HEK293 (cell line): ENCODE results near the gene HTT.
A peak's percentile ranks its signal among the peaks of the same experiment; 100 is the strongest.

Source experiments
- CTCF ChIA-PET: fragments of 350-600 bp; formaldehyde crosslinking; extraction: SDS; loops from one replicate; lab custom pipeline; 2021; ENCODE audit warnings: antibody characterized with exemption; lab: Yijun Ruan, JAX
- POLR2A ChIA-PET: fragments of 300-600 bp; formaldehyde crosslinking; extraction: SDS; loops from one replicate; lab custom pipeline; 2020; ENCODE audit warnings: antibody characterized with exemption, inconsistent platforms; lab: Yijun Ruan, JAX
- H3K27ac ChIP-seq: fragments of 200-500 bp; sonication (Bioruptor generic); 2 replicates; pipeline ENCODE4 v1.5.1; 2014; ENCODE audit warnings: low read depth, low read length, control low read depth, inconsistent platforms; ENCODE audit errors: extremely low read depth
- H3K36me3 ChIP-seq, 2 experiments: fragments of 200-500 bp in 1 of 2; sonication (Bioruptor generic) in 1 of 2; 1 replicate in 1 of 2; 2 replicates in 1 of 2; pipeline ENCODE4 v1.5.1; 2014 to 2017; ENCODE audit warnings: inconsistent platforms in 2 of 2, low read length in 2 of 2; ENCODE audit not compliant: control insufficient read depth in 2 of 2, insufficient read depth in 1 of 2
- H3K4me1 ChIP-seq: fragments of 200-500 bp; sonication (Bioruptor generic); 2 replicates; pipeline ENCODE4 v1.5.1; 2014; ENCODE audit warnings: mild to moderate bottlenecking, low read length, inconsistent platforms; ENCODE audit not compliant: control insufficient read depth, insufficient read depth
- H3K4me3 ChIP-seq: 2 replicates; pipeline ENCODE4 v1.5.1; 2011; ENCODE audit warnings: low read depth, mild to moderate bottlenecking, control low read depth, low read length, moderate library complexity
- H3K9me3 ChIP-seq: fragments of 200-500 bp; sonication (Bioruptor generic); 2 replicates; pipeline ENCODE4 v1.5.1; 2014; ENCODE audit warnings: low read depth, low read length, inconsistent platforms; ENCODE audit not compliant: control insufficient read depth, insufficient read depth
- BCL11A ChIP-seq: fragments of 450-650 bp; formaldehyde crosslinking; IDR thresholded peaks from 2 replicates; pipeline ENCODE4 v1.5.1; 2016; ENCODE audit warnings: low read depth, missing biosample characterization, missing genetic modification characterization
- CTCF ChIP-seq: fragments of 450-650 bp; formaldehyde crosslinking; IDR thresholded peaks from 2 replicates; pipeline ENCODE4 v1.5.1; 2016; ENCODE audit warnings: missing biosample characterization, missing genetic modification characterization
- EGR2 ChIP-seq: fragments of 450-650 bp; formaldehyde crosslinking; IDR thresholded peaks from 2 replicates; pipeline ENCODE4 v1.5.1; 2016; ENCODE audit warnings: low read depth, missing biosample characterization, missing genetic modification characterization
- GLI4 ChIP-seq: fragments of 450-650 bp; formaldehyde crosslinking; IDR thresholded peaks from 2 replicates; pipeline ENCODE4 v1.5.1; 2016; ENCODE audit warnings: missing biosample characterization, missing genetic modification characterization
- GLIS1 ChIP-seq: fragments of 450-650 bp; formaldehyde crosslinking; IDR thresholded peaks from 2 replicates; pipeline ENCODE4 v1.5.1; 2016; ENCODE audit warnings: missing biosample characterization, missing genetic modification characterization
- GLIS2 ChIP-seq: fragments of 450-650 bp; formaldehyde crosslinking; IDR thresholded peaks from 2 replicates; pipeline ENCODE4 v1.5.1; 2016; ENCODE audit warnings: missing biosample characterization, missing genetic modification characterization
- KLF1 ChIP-seq: fragments of 450-650 bp; formaldehyde crosslinking; IDR thresholded peaks from 2 replicates; pipeline ENCODE4 v1.5.1; 2016; ENCODE audit warnings: missing biosample characterization, missing genetic modification characterization
- KLF10 ChIP-seq: fragments of 450-650 bp; IDR thresholded peaks from 2 replicates; pipeline ENCODE4 v1.5.1; 2018; ENCODE audit warnings: missing biosample characterization, mild to moderate bottlenecking, missing genetic modification characterization
- KLF16 ChIP-seq: fragments of 450-650 bp; formaldehyde crosslinking; IDR thresholded peaks from 2 replicates; pipeline ENCODE4 v1.5.1; 2017; ENCODE audit warnings: missing biosample characterization, missing genetic modification characterization
- KLF8 ChIP-seq: fragments of 450-650 bp; formaldehyde crosslinking; IDR thresholded peaks from 2 replicates; pipeline ENCODE4 v1.5.1; 2016; ENCODE audit warnings: missing biosample characterization, missing genetic modification characterization
- KLF9 ChIP-seq: fragments of 450-650 bp; formaldehyde crosslinking; IDR thresholded peaks from 2 replicates; pipeline ENCODE4 v1.5.1; 2016; ENCODE audit warnings: missing biosample characterization, missing genetic modification characterization, low read depth
- OVOL3 ChIP-seq: fragments of 450-650 bp; formaldehyde crosslinking; IDR thresholded peaks from 2 replicates; pipeline ENCODE4 v1.5.1; 2016; ENCODE audit warnings: missing biosample characterization, missing genetic modification characterization
- PBX3 ChIP-seq: sonication (generic); formaldehyde crosslinking; IDR thresholded peaks from 2 replicates; pipeline ENCODE4 v1.8.1; 2022; ENCODE audit warnings: mild to moderate bottlenecking, moderate library complexity, missing genetic modification reagents
- SP3 ChIP-seq: fragments of 450-650 bp; formaldehyde crosslinking; IDR thresholded peaks from 2 replicates; pipeline ENCODE4 v1.5.1; 2016; ENCODE audit warnings: missing biosample characterization, missing genetic modification characterization
- YY2 ChIP-seq: fragments of 450-650 bp; formaldehyde crosslinking; IDR thresholded peaks from 2 replicates; pipeline ENCODE4 v1.5.1; 2016; ENCODE audit warnings: missing biosample characterization, missing genetic modification characterization
- ZBTB10 ChIP-seq: fragments of 450-650 bp; formaldehyde crosslinking; IDR thresholded peaks from 2 replicates; pipeline ENCODE4 v1.5.1; 2016; ENCODE audit warnings: missing biosample characterization, missing genetic modification characterization
- ZBTB20 ChIP-seq: fragments of 450-650 bp; formaldehyde crosslinking; IDR thresholded peaks from 2 replicates; pipeline ENCODE4 v1.5.1; 2016; ENCODE audit warnings: missing biosample characterization, missing genetic modification characterization
- ZBTB44 ChIP-seq: fragments of 450-650 bp; IDR thresholded peaks from 2 replicates; pipeline ENCODE4 v1.5.1; 2018; ENCODE audit warnings: missing biosample characterization, mild to moderate bottlenecking, missing genetic modification characterization
- ZFHX2 ChIP-seq: fragments of 450-650 bp; formaldehyde crosslinking; conservative IDR thresholded peaks from 2 replicates; pipeline ENCODE4 v1.5.1; 2016; ENCODE audit warnings: missing biosample characterization, missing genetic modification characterization
- ZIC2 ChIP-seq: fragments of 450-650 bp; formaldehyde crosslinking; IDR thresholded peaks from 2 replicates; pipeline ENCODE4 v1.5.1; 2016; ENCODE audit warnings: missing biosample characterization, missing genetic modification characterization
- ZNF132 ChIP-seq: fragments of 450-650 bp; formaldehyde crosslinking; IDR thresholded peaks from 2 replicates; pipeline ENCODE4 v1.5.1; 2017; ENCODE audit warnings: missing biosample characterization, missing genetic modification characterization, borderline replicate concordance
- ZNF140 ChIP-seq: fragments of 450-650 bp; formaldehyde crosslinking; IDR thresholded peaks from 2 replicates; pipeline ENCODE4 v1.5.1; 2016; ENCODE audit warnings: missing biosample characterization, missing genetic modification characterization
- ZNF148 ChIP-seq: fragments of 450-650 bp; formaldehyde crosslinking; IDR thresholded peaks from 2 replicates; pipeline ENCODE4 v1.5.0; 2017; ENCODE audit warnings: missing biosample characterization, missing genetic modification characterization, borderline replicate concordance
- ZNF26 ChIP-seq: fragments of 450-650 bp; formaldehyde crosslinking; IDR thresholded peaks from 2 replicates; pipeline ENCODE4 v1.5.1; 2016; ENCODE audit warnings: missing biosample characterization, missing genetic modification characterization
- ZNF600 ChIP-seq: fragments of 450-650 bp; formaldehyde crosslinking; IDR thresholded peaks from 2 replicates; pipeline ENCODE4 v1.5.1; 2016; ENCODE audit warnings: missing biosample characterization, missing genetic modification characterization
- ZNF76 ChIP-seq: fragments of 450-650 bp; formaldehyde crosslinking; IDR thresholded peaks from 2 replicates; pipeline ENCODE4; 2016; ENCODE audit warnings: low read depth, missing biosample characterization, missing genetic modification characterization, borderline replicate concordance

HTT gene

GRCh38 chr4:3074078-3074845, at the start of gene HTT, which contains the start of gene HTT-AS:
Gene HTT, plus strand, starts transcription at chr4:3074681. Its CDS starts 145 bp downstream, at chr4:3074826.
Gene HTT-AS, minus strand, starts transcription at chr4:3074538.
- ChIA-PET POLR2A (interaction anchor here (0.7 to 1.6 kb wide), 2 partner anchors 9 to 105 kb away, joined by 4 to 5 read pairs; no protein-coding TSS in a partner anchor), CTCF (interaction anchor here (0.7 to 1.0 kb wide), 3 partner anchors 16 to 279 kb away, joined by 3 read pairs; no protein-coding TSS in a partner anchor)
- peak within 1 kb of the TSS; percentile 82 for H3K4me3 ChIP-seq
- TF ChIP-seq ZNF132 (tag by site-specific recombination) = no peak
- TF ChIP-seq KLF8 (tag by site-specific recombination) = peak; percentile 93
- peak; percentile 14; the same call in 1 of the 2 replicates for TF ChIP-seq EGR2 (tag by site-specific recombination)
- TF ChIP-seq ZFHX2 (tag by site-specific recombination) = peak; percentile 54
- TF ChIP-seq OVOL3 (tag by site-specific recombination) = no peak
- TF ChIP-seq ZNF26 (tag by site-specific recombination) = no peak
- TF ChIP-seq KLF1 (tag by site-specific recombination) = peak; percentile 65
- peak; percentile 44; the same call in 1 of the 2 replicates for TF ChIP-seq ZIC2 (tag by site-specific recombination)
- peak; percentile 22; the same call in 1 of the 2 replicates for TF ChIP-seq KLF10
- TF ChIP-seq ZNF600 (tag by site-specific recombination) = 0 out of 2 replicates have a peak, but pooled peaks have one; percentile 54
- TF ChIP-seq ZBTB10 (tag by site-specific recombination) = 0 out of 2 replicates have a peak, but pooled peaks have one; percentile 16
- peak; percentile 36; the same call in 1 of the 2 replicates for TF ChIP-seq GLIS1
- TF ChIP-seq ZBTB20 (tag by site-specific recombination) = peak; percentile 61
- peak; percentile 83; the same call in 1 of the 2 replicates for TF ChIP-seq PBX3 (CRISPR knock-in tag)
- peak; percentile 99 for TF ChIP-seq GLIS2
- peak; percentile 67 for TF ChIP-seq KLF16 (tag by site-specific recombination)
- TF ChIP-seq BCL11A (tag by site-specific recombination) = no peak
- TF ChIP-seq ZNF140 (tag by site-specific recombination) = no peak
- TF ChIP-seq KLF9 (tag by site-specific recombination) = peak; percentile 100
- TF ChIP-seq ZBTB44 (tag by site-specific recombination) = peak; percentile 78
- TF ChIP-seq CTCF (tag by site-specific recombination) = peak; percentile 49; the same call in 1 of the 2 replicates
- 0 out of 2 replicates have a peak, but pooled peaks have one; percentile 26 for TF ChIP-seq YY2
- TF ChIP-seq SP3 = peak; percentile 96
- TF ChIP-seq ZNF76 = peak; percentile 60; the same call in 1 of the 2 replicates
- TF ChIP-seq GLI4 (tag by site-specific recombination) = no peak
- TF ChIP-seq ZNF148 (tag by site-specific recombination) = no peak

More at GRCh38 chr4:3074078-3074845, at the start of gene HTT, which contains the start of gene HTT-AS:
- Histone ChIP-seq H3K4me1 (0 out of 2 replicates have a peak, but pooled peaks cover 2% of the 10 kb centered on the region), H3K9me3 (no peaks in the 10 kb centered on the region), H3K36me3 (no peaks in the 10 kb centered on the region), H3K27ac (peak within 1 kb of the TSS; percentile 84)
